DMS79 treated with DMSO at 0.1 percent for 48 hours (cell line): ENCODE measurements around the gene NRP2.

Experiments
- DNase-seq: peaks from one replicate; lab custom pipeline; 2025; lab: John Stamatoyannopoulos, UW

The NRP2 gene

DNA sequence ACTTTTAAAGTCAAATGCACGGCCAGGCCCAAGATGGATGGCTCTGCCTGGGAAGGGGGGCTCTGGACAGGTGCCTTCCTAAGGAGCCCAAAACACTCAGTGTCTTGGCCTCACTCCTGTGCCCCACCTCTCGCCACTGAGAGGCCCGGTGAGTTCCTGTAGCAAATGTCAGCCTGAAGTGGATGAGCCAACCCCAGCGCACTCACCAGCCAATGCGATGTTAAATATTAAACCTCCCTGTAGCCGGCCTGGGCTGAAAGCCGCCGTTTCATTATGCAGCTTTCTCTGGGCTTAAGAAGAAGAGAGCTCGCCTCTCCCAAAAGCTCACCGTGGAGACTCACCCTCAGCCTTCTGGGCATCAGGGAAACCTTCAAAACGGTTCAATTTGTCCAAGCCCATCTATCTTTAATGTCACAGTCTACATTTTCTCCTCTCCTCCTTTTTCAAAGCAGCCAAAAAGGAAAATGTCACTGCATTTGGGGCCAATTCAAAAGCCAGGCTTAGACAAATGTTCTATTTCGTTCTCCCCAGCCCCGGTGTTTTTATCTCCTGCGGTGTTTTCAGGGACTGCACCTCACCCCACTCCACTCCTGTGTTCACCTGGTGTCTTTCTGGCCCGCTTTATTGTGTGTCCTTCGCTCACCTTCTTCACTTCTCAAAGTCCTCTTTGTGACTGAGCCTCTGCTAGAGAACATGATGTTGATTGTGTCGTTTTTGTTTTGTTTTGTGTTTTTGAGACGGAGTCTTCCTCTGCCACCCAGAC lies 124.0 kb downstream of the NRP2 start:
- no peak for DNase-seq

DNA sequence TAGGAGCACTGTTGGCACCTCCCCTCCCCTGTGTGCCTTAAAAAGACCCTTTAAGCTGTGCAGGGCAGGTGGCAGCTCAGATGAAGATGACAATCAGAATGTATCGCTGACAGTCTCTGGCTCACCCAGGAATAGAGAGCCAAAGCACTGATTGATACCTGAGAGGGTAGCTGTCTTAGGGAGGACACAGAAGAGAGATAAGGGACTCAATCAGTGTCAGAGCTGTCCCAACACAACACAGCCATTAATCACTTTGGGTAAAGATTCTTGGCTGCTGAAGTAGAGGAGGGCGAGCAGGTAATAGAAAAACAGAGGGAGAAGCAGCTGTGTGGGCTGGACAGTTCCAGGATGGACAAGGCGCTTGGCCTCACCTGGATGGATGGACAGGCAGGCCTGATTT lies 124.9 kb downstream of the NRP2 start:
- no peak for DNase-seq

GRCh38 chr2:205807758-205808157 lies 125.5 kb downstream of the NRP2 start:
- DNase-seq = no peak

DNA sequence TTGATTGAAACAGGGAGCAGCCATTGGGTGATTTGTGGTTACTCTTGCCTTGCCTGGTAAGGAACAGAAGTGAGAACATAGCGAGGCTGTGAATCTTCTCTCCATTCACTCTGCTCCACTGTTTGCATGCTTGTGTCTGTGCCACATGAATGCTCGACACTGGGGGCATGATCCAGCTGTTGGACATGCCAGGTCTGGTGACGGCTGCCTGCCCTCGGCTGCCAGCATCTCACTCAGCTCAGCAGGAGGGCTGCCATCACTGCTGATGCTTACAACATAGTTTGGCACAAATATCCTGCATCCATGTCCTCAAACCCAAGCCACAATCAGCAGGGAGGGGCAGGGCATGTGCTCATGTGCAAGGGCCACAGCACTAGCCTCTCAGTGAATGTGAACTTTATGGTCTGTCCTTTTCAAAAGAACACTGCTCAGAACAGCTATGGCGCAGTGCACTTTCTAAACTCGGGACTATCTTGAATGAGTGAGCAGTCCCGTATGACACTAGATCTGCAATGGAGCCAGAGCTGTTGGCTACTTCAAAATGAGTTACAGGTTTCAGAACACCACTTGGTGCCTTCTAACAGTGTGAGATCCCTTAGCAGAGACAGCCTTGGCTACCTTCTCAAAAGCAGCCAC lies 126.3 kb downstream of the NRP2 start:
- DNase-seq = peak; percentile 77

GRCh38 chr2:205811387-205811786 lies 129.1 kb downstream of the NRP2 start:
- no peak for DNase-seq

DNA sequence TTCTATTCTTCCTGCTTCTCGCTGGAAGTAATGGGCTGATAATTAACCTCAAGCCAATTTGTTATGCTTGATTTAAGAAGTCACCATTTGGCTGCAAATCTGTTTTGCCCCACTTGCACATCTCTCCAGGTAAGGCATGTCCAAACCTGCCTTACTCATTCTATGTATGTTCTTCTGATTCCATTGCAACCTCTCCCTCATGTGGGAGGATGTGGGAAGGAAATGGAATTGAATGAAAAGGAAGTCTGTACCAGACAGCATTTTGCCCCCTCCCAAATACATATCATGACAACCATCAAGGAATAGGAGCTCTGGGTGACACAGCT lies 131.7 kb downstream of the NRP2 start:
- peak; percentile 76 for DNase-seq

- DNase-seq = no peak
Measured at GRCh38 chr2:205815673-205816072, 133.4 kb downstream of the NRP2 start.

GRCh38 chr2:205816268-205816667 lies 134.0 kb downstream of the NRP2 start:
- DNase-seq = no peak

DNA sequence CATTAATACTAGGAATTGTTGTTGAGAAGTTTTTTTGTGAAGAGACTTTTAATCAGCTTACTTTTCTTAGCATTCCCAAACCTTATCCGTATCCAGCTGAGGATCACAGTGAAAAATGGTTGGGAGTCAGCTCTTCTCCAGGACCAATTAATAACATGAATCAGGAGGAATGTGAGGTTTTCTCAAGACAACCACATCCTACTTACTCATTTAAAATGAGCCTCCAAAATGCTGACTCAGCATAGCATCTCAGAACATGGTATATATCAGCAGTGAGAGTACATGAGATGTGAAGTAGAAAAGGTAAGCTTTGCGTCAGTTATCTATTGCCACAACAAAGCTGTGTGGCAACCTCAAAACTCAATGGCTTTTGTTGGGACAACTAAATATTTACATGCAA lies 140.3 kb downstream of the NRP2 start:
- DNase-seq = no peak

DNA sequence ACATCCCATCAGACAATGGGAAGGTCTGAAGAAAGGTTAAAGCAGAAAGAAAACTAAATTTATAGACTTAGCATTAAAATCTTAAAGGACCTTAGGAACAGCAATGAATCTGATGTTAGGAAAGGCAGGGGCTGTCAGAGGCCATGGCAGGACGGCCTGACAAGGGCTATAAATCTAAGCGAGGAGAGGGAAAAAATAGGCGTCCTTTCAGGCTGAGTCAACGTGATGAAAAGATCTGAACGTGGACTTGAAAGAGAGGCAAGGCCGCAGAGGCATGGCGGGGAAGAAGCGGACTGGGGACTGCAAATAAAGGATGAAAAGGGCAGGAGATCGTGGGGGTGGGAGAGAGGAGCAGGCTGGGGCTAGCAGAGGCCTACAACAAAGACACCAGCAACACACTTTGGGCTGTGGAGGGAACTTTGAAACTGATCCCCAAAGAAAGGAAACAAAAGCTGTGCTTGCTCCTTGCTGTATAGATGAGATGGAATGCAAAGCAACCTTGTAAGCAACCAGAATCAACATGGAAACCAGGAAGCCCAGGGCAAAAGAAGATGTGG lies 145.6 kb downstream of the NRP2 start:
- DNase-seq = no peak

DNA sequence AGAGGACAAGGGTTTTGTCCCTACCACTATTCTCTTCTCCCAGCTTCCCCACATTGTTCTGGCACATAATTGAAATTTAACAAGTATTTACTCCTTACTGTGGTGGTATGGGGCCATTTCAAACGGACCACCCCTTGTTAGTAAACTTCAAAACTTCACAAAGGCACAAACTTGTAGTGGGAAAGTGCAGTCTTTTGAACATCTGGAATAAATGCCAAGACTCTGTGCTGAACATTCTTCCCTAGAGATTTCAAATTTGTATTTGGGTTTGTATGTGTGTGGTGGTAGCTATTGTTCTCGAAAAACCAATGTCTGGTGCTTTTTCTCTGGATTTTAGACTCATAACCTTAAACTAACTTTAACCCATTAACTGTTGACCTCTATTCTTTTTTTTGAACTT lies 151.6 kb downstream of the NRP2 start:
- no peak for DNase-seq

DNA sequence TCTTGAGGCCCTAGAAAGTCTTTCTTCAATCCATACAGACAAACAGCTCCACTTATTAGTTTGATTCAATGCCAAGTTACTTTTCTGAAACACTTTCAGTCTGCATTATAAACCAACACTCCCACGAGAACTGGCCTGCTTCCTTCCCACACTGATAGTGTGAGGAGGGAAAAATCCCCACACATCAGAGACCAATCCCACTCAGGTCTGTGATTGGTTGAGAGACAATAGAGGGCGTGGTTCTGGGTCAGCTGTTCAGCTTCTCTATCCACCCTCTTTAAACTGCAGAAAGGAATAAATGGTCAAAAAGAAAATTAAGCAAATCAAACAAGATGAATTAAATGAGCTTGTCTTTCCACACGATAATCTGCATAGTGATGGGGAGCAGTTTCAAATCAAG lies 152.5 kb downstream of the NRP2 start:
- no peak for DNase-seq

DNA sequence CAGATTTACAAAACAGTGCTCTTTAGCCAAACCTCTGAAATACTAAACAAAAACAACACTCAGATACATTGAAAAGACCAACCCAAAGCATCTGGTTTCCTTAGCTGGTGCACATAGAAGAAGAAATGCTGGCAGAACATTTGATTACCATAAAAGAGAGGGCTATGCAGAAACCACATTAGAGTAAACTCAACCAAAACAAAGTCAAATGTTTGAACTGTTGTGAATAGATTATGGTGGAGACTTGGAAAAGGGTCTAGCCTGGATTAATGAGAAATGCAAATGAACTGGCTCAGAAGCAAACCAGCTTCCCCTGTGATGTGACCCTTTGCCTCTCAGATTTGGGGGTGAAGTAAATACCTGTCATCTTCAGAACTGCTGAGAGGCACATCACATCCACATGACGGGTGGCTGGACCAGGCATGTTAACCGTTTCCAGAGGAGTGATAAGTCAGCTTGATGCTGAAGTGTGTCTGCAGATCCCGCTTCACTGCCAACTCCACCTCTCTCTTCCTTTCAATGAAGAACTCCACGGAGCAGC lies 153.0 kb downstream of the NRP2 start:
- no peak for DNase-seq

- DNase-seq = no peak
Measured at GRCh38 chr2:205835923-205836322, 153.6 kb downstream of the NRP2 start.

DNA sequence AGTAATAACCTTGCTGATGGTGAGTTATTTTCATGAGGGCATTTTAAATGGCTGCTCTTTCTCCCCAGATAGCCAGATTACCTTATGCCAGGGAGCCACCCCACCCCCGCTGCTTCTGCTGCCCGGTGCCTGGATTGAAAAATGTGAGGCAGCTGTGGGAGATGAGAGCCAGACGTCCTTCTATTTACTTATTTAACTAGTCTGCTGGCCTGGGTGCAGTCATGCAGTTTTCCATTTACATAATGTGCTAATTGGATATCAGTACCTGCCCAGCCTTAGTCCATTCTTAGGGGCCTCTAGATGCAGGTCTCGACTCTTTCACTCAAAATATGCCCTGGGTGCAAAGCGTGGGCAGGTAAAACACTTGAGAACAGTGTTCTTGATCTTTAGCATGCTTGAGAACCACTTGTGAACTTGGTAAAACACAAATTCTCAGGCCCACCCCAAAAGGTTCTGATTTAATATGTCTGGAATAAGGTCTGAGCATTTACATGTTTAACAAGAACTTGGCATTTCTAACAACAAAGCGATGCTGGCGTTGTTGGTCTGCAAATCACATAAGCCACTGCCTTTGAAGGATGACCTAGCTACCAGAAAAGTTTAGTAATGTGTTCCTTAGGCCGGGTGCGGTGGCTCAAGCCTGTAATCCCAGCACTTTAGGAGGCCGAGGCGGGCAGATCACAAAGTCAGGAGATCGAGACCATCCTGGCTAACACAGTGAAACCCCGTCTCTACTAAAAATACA lies 154.3 kb downstream of the NRP2 start:
- no peak for DNase-seq

DNA sequence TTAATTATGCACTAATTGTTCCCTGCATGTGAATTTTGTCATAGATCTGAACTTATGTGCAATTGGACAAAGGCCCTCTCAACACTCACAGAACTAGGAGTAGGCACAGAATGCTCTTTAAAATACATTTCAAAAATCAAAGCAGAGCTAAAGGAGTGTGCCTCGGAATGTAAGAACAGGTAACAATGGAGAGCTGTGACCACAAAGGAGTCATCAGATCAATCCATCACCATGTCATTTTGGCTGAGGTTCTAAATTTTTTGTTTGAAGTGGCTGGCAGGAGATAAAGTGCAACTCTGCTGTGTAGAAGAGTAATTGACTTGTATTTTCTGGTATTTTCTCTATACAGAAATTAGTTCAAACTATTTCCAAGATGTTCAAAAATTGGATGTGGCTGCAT lies 155.4 kb downstream of the NRP2 start:
- no peak for DNase-seq

DNA sequence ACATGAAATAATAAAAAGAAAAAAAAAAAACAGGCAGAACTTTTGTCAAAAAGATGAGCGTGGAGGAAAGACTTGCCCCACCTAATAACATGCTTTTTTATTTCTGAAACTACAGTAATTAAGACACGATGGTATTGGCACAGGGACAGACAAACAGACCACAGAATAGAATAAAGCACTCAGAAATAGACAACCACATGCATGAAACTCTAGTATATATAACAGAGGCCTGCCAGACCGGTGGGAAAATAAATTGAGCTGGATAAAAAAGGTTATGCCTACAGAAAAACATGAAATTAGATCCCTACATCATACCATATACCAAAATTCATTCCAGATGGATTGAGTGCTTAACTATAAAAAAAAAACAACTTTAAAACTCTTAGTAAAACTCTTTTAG lies 163.1 kb downstream of the NRP2 start:
- DNase-seq = no peak
